Lung (tissue), 12 donors: ENCODE data around the gene DPYSL5. TPM values are rescaled to one million over a fixed set of nuclear protein-coding genes. Genes with fewer than 3 reads are reported as not detected.

Experiments used
- ATAC-seq: fragments of 200-7000 bp; cut with Tn5 transposase; one replicate; pipeline ENCODE4 v1.9.1; 2020; ENCODE audit warnings: moderate number of reproducible peaks; ENCODE audit not compliant: insufficient read depth, low FRiP score
- DNase-seq, 3 donors: peaks; one replicate each; pipeline ENCODE4 v3.0.0-alpha.2; 2013 to 2017
- H3K27ac ChIP-seq, 2 donors: one replicate each; pipeline ENCODE4 v1.5.1; 2013; ENCODE audit warnings: mild to moderate bottlenecking in 2 of 2, moderate library complexity in 2 of 2, control low read depth in 1 of 2, inconsistent platforms in 1 of 2, low read depth in 1 of 2, low read length in 1 of 2
- H3K27me3 ChIP-seq, 3 donors: one replicate each; pipeline ENCODE4 v1.5.1; 2013; ENCODE audit warnings: low read length in 2 of 3; ENCODE audit not compliant: control insufficient read depth in 3 of 3, insufficient read depth in 3 of 3
- H3K36me3 ChIP-seq, 4 donors: one replicate each; pipeline ENCODE4 v1.5.1; 2013; ENCODE audit warnings: low read length in 4 of 4, mild to moderate bottlenecking in 1 of 4, moderate library complexity in 1 of 4; ENCODE audit not compliant: control insufficient read depth in 4 of 4, insufficient read depth in 4 of 4
- H3K4me1 ChIP-seq, 5 donors: one replicate each; pipeline ENCODE4 v1.5.1; 2013; ENCODE audit warnings: low read length in 5 of 5, mild to moderate bottlenecking in 2 of 5, moderate library complexity in 1 of 5; ENCODE audit not compliant: control insufficient read depth in 5 of 5, insufficient read depth in 5 of 5
- H3K4me3 ChIP-seq: one replicate; pipeline ENCODE4 v1.5.1; 2013; ENCODE audit warnings: mild to moderate bottlenecking, control low read depth, moderate library complexity
- H3K9ac ChIP-seq, 2 donors: one replicate each; pipeline ENCODE4 v1.5.1; 2013; ENCODE audit warnings: low read length in 2 of 2, control low read depth in 1 of 2; ENCODE audit not compliant: insufficient read depth in 1 of 2
- H3K9me3 ChIP-seq, 4 donors: one replicate each; pipeline ENCODE4 v1.5.1; 2013; ENCODE audit warnings: low read length in 3 of 4, mild to moderate bottlenecking in 1 of 4, moderate library complexity in 1 of 4; ENCODE audit not compliant: control insufficient read depth in 4 of 4, insufficient read depth in 3 of 4
- CTCF ChIP-seq: IDR thresholded peaks from 2 replicates; pipeline ENCODE4 v1.5.1; 2012; ENCODE audit warnings: mild to moderate bottlenecking; ENCODE audit errors: control extremely low read depth, extremely low read depth
- WGBS, 2 donors: extraction: QIAGEN DNeasy Blood & Tissue Kit; methylation state at CpG; one replicate each; pipeline ENCODE4 v1.1.7; 2013; 5-methylcytosine and 5-hydroxymethylcytosine counted together
- polyA plus RNA-seq, 2 donors: library from polyadenylated mRNA; stranded (reverse); fragments of 200-250 nt; gene quantifications; one replicate each; pipeline ENCODE4 v1.2.1, GENCODE V29; 2013
- total RNA-seq, 2 donors: library from RNA; depleted of rRNA in 1 of 2; stranded (reverse); fragments of >200 nt in 1 of 2; gene quantifications; one replicate each; pipeline ENCODE4 v1.2.1, GENCODE V29; 2014 to 2021
- donor health status: control.
- donor health status: control.
- donor health status: Bipolar disorder and iron deficiency.
- donor health status: healthy.
- donor health status: DM: yes; HTN: yes; CAD: no.

Gene DPYSL5
- total and polyA plus RNA-seq, 4 donors, result 0.09 TPM; not detected in 3

GRCh38 chr2:26911911-26912861, 64.3 kb downstream of the DPYSL5 start:
- 48 to 68% methylated on average over 23 of the region's 23 CpGs for WGBS, 2 donors
- Histone ChIP-seq H3K9me3 (peaks cover 0 to 2% (median 0%) of the 10 kb centered on the region in 4 donors), H3K36me3 (no peaks in the 10 kb centered on the region), H3K27ac (no peak overlapping the region), H3K9ac (no peak overlapping the region), H3K27me3 (peaks cover 0 to 7% (median 0%) of the 10 kb centered on the region in 3 donors), H3K4me3 (no peak overlapping the region), H3K4me1 (peaks cover 0 to 4% (median 0%) of the 10 kb centered on the region in 5 donors)
- peak; percentile 42 to 57 (median 56) for DNase-seq
- ATAC-seq, result no peak
- no peak for TF ChIP-seq CTCF

GRCh38 chr2:26913606-26913998, 65.7 kb downstream of the DPYSL5 start:
- DNase-seq (peak; percentile 30 to 60 (median 51)), ATAC-seq (no peak)
- no peaks in the 10 kb centered on the region for H3K36me3 ChIP-seq
- peaks cover 0 to 2% (median 0%) of the 10 kb centered on the region in 4 donors for H3K9me3 ChIP-seq
- no peak overlapping the region for H3K27ac ChIP-seq
- peaks cover 0 to 7% (median 0%) of the 10 kb centered on the region in 3 donors for H3K27me3 ChIP-seq
- H3K4me1 ChIP-seq, result peaks cover 0 to 4% (median 0%) of the 10 kb centered on the region in 5 donors
- no peak overlapping the region for H3K4me3 ChIP-seq
- WGBS, 2 donors, result 54 to 81% methylated on average over 2 of the region's 2 CpGs
- no peak for TF ChIP-seq CTCF
- H3K9ac ChIP-seq, result no peak overlapping the region

GRCh38 chr2:26913999-26914658, 66.2 kb downstream of the DPYSL5 start:
- H3K27ac ChIP-seq, result no peak overlapping the region
- DNase-seq (no peak), ATAC-seq (no peak)
- peaks cover 0 to 4% (median 0%) of the 10 kb centered on the region in 5 donors for H3K4me1 ChIP-seq
- H3K27me3 ChIP-seq, result peaks cover 0 to 7% (median 0%) of the 10 kb centered on the region in 3 donors
- H3K9me3 ChIP-seq, result peaks cover 0 to 2% (median 0%) of the 10 kb centered on the region in 4 donors
- TF ChIP-seq CTCF, result no peak
- H3K9ac ChIP-seq, result no peak overlapping the region
- no peaks in the 10 kb centered on the region for H3K36me3 ChIP-seq
- 64 to 72% methylated on average over 10 of the region's 10 CpGs for WGBS, 2 donors
- no peak overlapping the region for H3K4me3 ChIP-seq
